Stimulated activated naive CD8-positive, alpha-beta T cell treated with anti-CD3 and anti-CD28 coated beads, Interleukin-15, Interleukin-2, amounts not matched to agents 100 ng/mL and 50 ng/mL, for 24 hours (primary cell): Measurements from ENCODE around the gene ENO4.

ENCODE experiments used
- H3K27ac Mint-ChIP-seq: one replicate; pipeline ENCODE4 v1.8.0; 2021; ENCODE audit warnings: mild to moderate bottlenecking, mixed read lengths
- H3K27me3 Mint-ChIP-seq: one replicate; pipeline ENCODE4 v1.8.0; 2021; ENCODE audit warnings: mixed read lengths
- H3K36me3 Mint-ChIP-seq: one replicate; pipeline ENCODE4 v1.8.0; 2021; ENCODE audit warnings: low read depth, mixed read lengths
- H3K4me1 Mint-ChIP-seq: one replicate; pipeline ENCODE4 v1.8.0; 2021; ENCODE audit warnings: low read depth, mixed read lengths
- H3K4me3 Mint-ChIP-seq: one replicate; pipeline ENCODE4 v1.8.0; 2021; ENCODE audit warnings: mild to moderate bottlenecking, mixed read lengths
- H3K9me3 Mint-ChIP-seq: one replicate; pipeline ENCODE4 v1.8.0; 2021; ENCODE audit warnings: mixed read lengths

ENO4 gene

GRCh38 chr10:116845823-116846222, 3.5 kb upstream of the ENO4 start:
- Mint-ChIP-seq H3K4me1 (peaks cover 10% of the 10 kb centered on the region), H3K9me3 (no peaks in the 10 kb centered on the region), H3K36me3 (no peaks in the 10 kb centered on the region), H3K27me3 (peaks cover 60% of the 10 kb centered on the region), H3K27ac (no peak overlapping the region), H3K4me3 (no peak overlapping the region)

DNA sequence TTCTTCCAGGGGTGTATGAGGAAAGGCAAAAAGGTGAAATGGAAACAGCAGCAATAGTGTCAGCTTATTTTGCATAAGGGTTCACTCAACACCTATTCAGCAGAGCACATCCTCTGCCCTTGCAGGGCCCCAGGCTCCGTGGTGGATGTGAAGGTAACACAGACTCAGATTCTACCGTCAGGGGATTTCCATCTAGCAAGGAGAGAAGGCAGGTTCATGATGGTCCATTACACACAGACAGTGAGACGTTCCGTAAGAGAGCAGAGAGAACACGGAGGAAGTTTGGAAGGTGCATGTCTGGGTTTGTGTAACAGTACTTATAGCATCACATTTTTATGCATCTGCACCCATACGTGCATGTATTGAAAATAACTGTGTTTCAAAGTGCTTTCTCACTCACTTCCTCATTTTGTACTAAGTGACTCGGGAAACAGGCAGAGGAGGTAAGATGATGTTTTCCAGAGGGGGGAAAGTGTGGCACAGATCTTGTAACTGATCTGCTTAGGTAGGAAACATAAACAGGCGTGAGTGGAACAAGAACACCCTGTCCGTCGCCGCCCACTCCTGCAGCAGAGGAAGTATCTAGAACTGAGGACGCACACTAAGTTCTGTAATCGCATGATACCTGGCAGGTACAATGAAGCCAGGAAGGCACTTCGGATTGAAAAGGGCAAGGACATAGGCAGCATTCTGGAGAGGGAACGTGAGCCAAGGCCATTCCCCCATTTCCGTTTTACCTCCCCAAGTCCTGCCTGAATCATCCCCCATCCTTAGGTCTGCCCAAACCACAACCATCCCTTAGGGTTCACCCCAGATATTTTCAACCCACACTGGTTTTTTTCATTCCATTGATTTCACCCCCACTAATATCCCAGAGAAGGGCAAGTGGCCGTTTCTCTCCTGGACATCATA, 1.0 kb upstream of the ENO4 start:
- H3K9me3 Mint-ChIP-seq: no peaks in the 10 kb centered on the region
- peaks cover 10% of the 10 kb centered on the region for H3K4me1 Mint-ChIP-seq
- no peak overlapping the region for H3K27ac Mint-ChIP-seq
- peaks cover 69% of the 10 kb centered on the region for H3K27me3 Mint-ChIP-seq
- peak overlapping the region; percentile 35 for H3K4me3 Mint-ChIP-seq
- no peaks in the 10 kb centered on the region for H3K36me3 Mint-ChIP-seq

DNA sequence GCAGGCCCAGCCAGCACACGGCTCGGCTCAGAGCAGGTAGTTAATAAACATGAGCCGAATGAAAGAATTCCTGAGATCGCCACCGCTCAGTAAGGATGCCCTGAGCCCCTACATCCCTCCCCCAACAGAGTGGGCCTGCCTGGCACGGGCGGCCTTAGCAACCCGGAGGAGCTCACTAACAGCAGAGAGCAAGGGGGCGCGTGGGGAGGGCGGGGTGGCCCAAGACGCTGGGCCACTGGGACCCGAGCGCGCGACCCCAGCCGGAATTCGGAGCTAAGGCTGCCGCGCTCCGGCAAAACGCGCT, 403 bp upstream of the ENO4 start:
- peaks cover 69% of the 10 kb centered on the region for H3K27me3 Mint-ChIP-seq
- H3K36me3 Mint-ChIP-seq: no peaks in the 10 kb centered on the region
- H3K4me3 Mint-ChIP-seq: peak overlapping the region; percentile 35
- no peak overlapping the region for H3K27ac Mint-ChIP-seq
- H3K9me3 Mint-ChIP-seq: no peaks in the 10 kb centered on the region
- peaks cover 10% of the 10 kb centered on the region for H3K4me1 Mint-ChIP-seq

DNA sequence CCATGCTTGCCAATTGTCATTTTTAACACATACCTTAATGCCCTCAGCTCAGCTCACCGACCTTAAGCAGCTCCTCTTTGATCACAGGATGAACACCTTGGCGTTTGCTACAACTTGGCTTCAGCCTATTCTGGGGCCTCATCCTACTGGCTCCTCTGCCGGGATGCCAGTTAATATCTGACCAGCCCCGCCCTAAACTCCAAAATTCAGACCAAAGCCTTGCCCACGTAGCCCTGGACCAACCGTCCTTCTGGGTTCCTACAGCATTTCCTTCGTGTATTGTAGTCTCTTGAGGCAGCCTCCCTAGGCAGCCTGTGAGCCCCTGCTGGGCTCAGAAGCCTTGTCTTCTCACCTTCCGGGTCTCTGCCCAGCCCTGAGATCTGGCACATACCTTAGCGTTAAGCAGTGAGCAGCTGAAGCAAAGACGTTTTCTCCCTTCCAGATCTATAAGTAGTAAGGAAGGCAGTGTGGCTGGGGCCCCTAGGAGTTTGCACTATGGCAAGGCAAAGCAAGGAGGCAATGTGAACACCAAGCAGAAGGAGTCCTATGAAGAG, 836 bp downstream of the ENO4 start:
- H3K9me3 Mint-ChIP-seq: no peaks in the 10 kb centered on the region
- H3K27me3 Mint-ChIP-seq: peaks cover 62% of the 10 kb centered on the region
- H3K4me1 Mint-ChIP-seq: peaks cover 10% of the 10 kb centered on the region
- no peaks in the 10 kb centered on the region for H3K36me3 Mint-ChIP-seq
- H3K27ac Mint-ChIP-seq: no peak overlapping the region
- H3K4me3 Mint-ChIP-seq: no peak overlapping the region

GRCh38 chr10:116852246-116852645, 2.9 kb downstream of the ENO4 start:
- Mint-ChIP-seq H3K36me3 (no peaks in the 10 kb centered on the region), H3K4me1 (peaks cover 10% of the 10 kb centered on the region), H3K27me3 (peaks cover 45% of the 10 kb centered on the region), H3K9me3 (no peaks in the 10 kb centered on the region), H3K27ac (no peak overlapping the region), H3K4me3 (no peak overlapping the region)

GRCh38 chr10:116853287-116853686, 4.0 kb downstream of the ENO4 start:
- Mint-ChIP-seq H3K36me3 (no peaks in the 10 kb centered on the region), H3K4me1 (peaks cover 4% of the 10 kb centered on the region), H3K27me3 (peaks cover 34% of the 10 kb centered on the region), H3K9me3 (peaks cover 5% of the 10 kb centered on the region), H3K4me3 (no peak overlapping the region), H3K27ac (no peak overlapping the region)

GRCh38 chr10:116853701-116854100, 4.4 kb downstream of the ENO4 start:
- no peak overlapping the region for H3K4me3 Mint-ChIP-seq
- H3K27ac Mint-ChIP-seq: no peak overlapping the region
- H3K36me3 Mint-ChIP-seq: no peaks in the 10 kb centered on the region
- H3K4me1 Mint-ChIP-seq: peaks cover 2% of the 10 kb centered on the region
- peaks cover 30% of the 10 kb centered on the region for H3K27me3 Mint-ChIP-seq
- H3K9me3 Mint-ChIP-seq: peaks cover 5% of the 10 kb centered on the region

GRCh38 chr10:116857156-116857555, 7.9 kb downstream of the ENO4 start:
- no peak overlapping the region for H3K27ac Mint-ChIP-seq
- no peak overlapping the region for H3K4me3 Mint-ChIP-seq
- peaks cover 6% of the 10 kb centered on the region for H3K27me3 Mint-ChIP-seq
- H3K9me3 Mint-ChIP-seq: peaks cover 9% of the 10 kb centered on the region
- H3K36me3 Mint-ChIP-seq: no peaks in the 10 kb centered on the region
- no peaks in the 10 kb centered on the region for H3K4me1 Mint-ChIP-seq

- no peak overlapping the region for H3K27ac Mint-ChIP-seq
- peaks cover 5% of the 10 kb centered on the region for H3K27me3 Mint-ChIP-seq
- no peak overlapping the region for H3K4me3 Mint-ChIP-seq
- H3K36me3 Mint-ChIP-seq: no peaks in the 10 kb centered on the region
- peaks cover 9% of the 10 kb centered on the region for H3K9me3 Mint-ChIP-seq
- no peaks in the 10 kb centered on the region for H3K4me1 Mint-ChIP-seq
Observed at GRCh38 chr10:116861796-116862195, 12.5 kb downstream of the ENO4 start.

DNA sequence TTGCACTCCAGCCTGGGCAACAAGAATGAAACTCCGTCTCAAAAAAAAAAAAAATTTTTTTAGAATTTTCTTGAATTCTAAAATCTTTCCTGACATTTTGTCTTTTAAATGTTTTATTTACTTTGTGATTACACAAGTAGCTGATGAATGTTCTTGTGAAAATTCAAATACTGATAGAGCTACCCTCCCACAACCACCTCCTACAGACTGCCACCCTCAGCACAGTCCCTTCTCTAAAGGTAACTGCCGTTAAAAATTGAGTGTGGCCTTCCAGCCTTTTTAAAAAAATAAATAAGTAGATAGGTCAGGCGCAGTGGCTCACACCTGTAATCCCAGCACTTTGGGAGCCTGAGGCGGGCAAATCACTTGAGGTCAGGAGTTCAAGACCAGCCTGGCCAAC, 15.1 kb downstream of the ENO4 start:
- H3K4me1 Mint-ChIP-seq: no peaks in the 10 kb centered on the region
- peaks cover 10% of the 10 kb centered on the region for H3K27me3 Mint-ChIP-seq
- H3K36me3 Mint-ChIP-seq: no peaks in the 10 kb centered on the region
- no peak overlapping the region for H3K27ac Mint-ChIP-seq
- no peak overlapping the region for H3K4me3 Mint-ChIP-seq
- peaks cover 4% of the 10 kb centered on the region for H3K9me3 Mint-ChIP-seq

DNA sequence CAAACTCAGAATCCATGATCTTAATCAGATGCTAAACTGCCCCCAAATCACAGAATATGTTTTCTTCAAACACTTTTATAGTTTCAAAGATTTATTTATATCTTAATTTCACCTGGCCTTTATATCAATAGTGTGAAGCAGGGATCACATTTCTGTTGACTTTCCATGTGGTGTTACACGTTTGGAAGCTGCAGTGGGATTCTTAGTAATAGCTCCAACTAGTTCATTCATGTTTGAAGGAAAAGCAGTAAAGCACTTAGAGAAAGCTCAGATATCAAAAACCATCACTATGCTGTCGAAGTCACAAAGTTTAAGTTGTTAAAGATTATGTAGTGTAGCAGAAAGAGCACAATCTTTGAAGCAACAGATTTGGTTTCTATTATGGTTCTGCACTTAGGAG, 16.8 kb downstream of the ENO4 start:
- Mint-ChIP-seq H3K9me3 (no peaks in the 10 kb centered on the region), H3K27ac (no peak overlapping the region), H3K4me3 (no peak overlapping the region), H3K27me3 (peaks cover 5% of the 10 kb centered on the region), H3K4me1 (no peaks in the 10 kb centered on the region), H3K36me3 (no peaks in the 10 kb centered on the region)

DNA sequence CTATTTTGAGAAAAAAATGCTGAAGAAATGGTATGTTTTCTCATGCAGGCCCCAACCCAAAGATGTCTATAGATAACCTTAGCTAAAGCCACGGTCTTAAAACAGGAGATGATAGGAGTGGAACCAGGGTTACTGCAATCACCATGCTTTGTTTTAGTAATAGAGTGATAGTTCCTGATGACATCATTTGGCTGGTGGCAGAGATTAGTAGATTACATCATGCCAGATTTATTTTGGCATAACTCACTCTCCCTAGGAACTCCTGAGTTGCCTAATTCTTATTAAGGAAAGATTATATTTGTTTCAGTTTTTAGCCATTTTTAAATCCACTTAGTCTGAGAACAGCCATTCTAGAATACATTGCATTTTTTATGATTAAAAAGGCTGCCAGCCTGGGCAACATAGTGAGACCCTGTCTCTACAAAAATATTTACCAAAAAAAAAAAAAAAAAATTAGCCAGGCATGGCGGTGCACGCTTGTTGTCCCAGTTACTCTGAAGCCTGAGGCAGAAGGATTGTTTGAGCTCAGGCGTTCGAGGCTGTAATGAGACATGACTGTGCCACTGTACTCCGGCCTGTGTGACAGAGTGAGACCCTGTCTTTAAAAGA, 17.8 kb downstream of the ENO4 start:
- H3K9me3 Mint-ChIP-seq: peaks cover under 1% of the 10 kb centered on the region
- H3K36me3 Mint-ChIP-seq: no peaks in the 10 kb centered on the region
- H3K4me1 Mint-ChIP-seq: no peaks in the 10 kb centered on the region
- no peak overlapping the region for H3K27ac Mint-ChIP-seq
- H3K4me3 Mint-ChIP-seq: no peak overlapping the region
- peaks cover 5% of the 10 kb centered on the region for H3K27me3 Mint-ChIP-seq

GRCh38 chr10:116868198-116868676, 18.9 kb downstream of the ENO4 start:
- H3K36me3 Mint-ChIP-seq: no peaks in the 10 kb centered on the region
- no peaks in the 10 kb centered on the region for H3K4me1 Mint-ChIP-seq
- peaks cover 6% of the 10 kb centered on the region for H3K9me3 Mint-ChIP-seq
- H3K27me3 Mint-ChIP-seq: peaks cover 10% of the 10 kb centered on the region
- H3K4me3 Mint-ChIP-seq: no peak overlapping the region
- no peak overlapping the region for H3K27ac Mint-ChIP-seq

DNA sequence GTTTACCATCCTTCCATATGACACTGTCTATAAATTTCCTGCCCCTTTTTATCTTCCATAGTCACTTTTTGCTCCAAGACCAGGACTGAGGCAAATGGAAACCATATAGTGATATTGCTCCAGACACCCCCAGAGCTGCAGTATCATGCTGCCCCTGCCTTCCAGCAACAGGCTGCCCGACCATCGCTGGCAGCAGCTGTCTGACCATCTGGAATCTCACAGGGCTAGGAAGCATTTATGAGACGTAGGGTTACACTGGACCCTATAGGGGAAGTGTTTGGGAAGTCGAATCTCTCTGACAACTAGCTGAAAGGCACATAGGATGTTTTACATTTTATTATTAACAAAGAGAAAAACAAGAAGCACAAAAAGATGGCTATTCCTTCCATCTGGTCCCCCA, 19.4 kb downstream of the ENO4 start:
- no peaks in the 10 kb centered on the region for H3K36me3 Mint-ChIP-seq
- no peak overlapping the region for H3K4me3 Mint-ChIP-seq
- H3K9me3 Mint-ChIP-seq: peaks cover 6% of the 10 kb centered on the region
- H3K27ac Mint-ChIP-seq: no peak overlapping the region
- H3K4me1 Mint-ChIP-seq: no peaks in the 10 kb centered on the region
- peaks cover 10% of the 10 kb centered on the region for H3K27me3 Mint-ChIP-seq

DNA sequence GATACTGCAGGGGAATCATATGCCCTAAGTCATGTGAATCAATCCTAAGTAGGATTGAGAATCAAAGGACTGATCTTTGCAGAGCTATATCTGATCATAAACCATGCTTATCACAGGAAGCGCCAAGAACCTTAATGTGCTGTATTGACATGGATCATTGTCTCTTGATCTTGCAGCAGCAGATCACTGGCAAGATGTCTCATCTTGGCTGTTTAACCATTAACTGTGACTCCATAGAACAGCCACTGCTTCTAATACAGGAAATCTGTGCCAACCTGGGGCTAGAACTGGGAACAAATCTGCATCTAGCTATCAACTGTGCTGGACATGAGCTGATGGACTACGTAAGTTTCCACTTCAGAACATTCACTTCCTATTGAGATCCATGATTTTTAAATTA, 21.6 kb downstream of the ENO4 start:
- Mint-ChIP-seq H3K36me3 (no peaks in the 10 kb centered on the region), H3K27ac (no peak overlapping the region), H3K4me3 (no peak overlapping the region), H3K9me3 (peaks cover 6% of the 10 kb centered on the region), H3K27me3 (peaks cover 10% of the 10 kb centered on the region), H3K4me1 (no peaks in the 10 kb centered on the region)
